ENCODE data around the gene TAOK1. TPM values are rescaled to one million over a fixed set of nuclear protein-coding genes. Genes with fewer than 3 reads are reported as not detected.

Gene TAOK1
- total RNA-seq, 1 donor from 2014 or later = 89.1 TPM

GRCh38 chr17:29569245-29569950 lies 179.2 kb downstream of the TAOK1 start:
- Mint-ChIP-seq H3K36me3 (ENCODE audit: insufficient read depth) (peaks cover 5% of the 10 kb centered on the region), H3K9me3 (ENCODE audit: low read depth) (no peaks in the 10 kb centered on the region), H3K27me3 (peaks cover 24% of the 10 kb centered on the region), H3K4me3 (ENCODE audit: low read depth) (peak overlapping the region; percentile 82), H3K27ac (peak overlapping the region; percentile 86), H3K4me1 (ENCODE audit: low read depth) (peaks cover 13% of the 10 kb centered on the region)
- TF ChIP-seq, protein P1, sequence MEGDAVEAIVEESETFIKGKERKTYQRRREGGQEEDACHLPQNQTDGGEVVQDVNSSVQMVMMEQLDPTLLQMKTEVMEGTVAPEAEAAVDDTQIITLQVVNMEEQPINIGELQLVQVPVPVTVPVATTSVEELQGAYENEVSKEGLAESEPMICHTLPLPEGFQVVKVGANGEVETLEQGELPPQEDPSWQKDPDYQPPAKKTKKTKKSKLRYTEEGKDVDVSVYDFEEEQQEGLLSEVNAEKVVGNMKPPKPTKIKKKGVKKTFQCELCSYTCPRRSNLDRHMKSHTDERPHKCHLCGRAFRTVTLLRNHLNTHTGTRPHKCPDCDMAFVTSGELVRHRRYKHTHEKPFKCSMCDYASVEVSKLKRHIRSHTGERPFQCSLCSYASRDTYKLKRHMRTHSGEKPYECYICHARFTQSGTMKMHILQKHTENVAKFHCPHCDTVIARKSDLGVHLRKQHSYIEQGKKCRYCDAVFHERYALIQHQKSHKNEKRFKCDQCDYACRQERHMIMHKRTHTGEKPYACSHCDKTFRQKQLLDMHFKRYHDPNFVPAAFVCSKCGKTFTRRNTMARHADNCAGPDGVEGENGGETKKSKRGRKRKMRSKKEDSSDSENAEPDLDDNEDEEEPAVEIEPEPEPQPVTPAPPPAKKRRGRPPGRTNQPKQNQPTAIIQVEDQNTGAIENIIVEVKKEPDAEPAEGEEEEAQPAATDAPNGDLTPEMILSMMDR (IDR thresholded peaks at IDR 0.05; ENCODE audit: unreplicated experiment) = no peak
- DNase-seq (ENCODE audit: low spot score, unreplicated experiment) = no peak

GRCh38 chr17:29570521-29570920 lies 180.4 kb downstream of the TAOK1 start:
- H3K36me3 Mint-ChIP-seq (ENCODE audit: insufficient read depth) = peaks cover 7% of the 10 kb centered on the region
- no peak for DNase-seq (ENCODE audit: low spot score, unreplicated experiment)
- H3K4me3 Mint-ChIP-seq (ENCODE audit: low read depth) = peak overlapping the region; percentile 48
- TF ChIP-seq, protein P1 (IDR thresholded peaks at IDR 0.05; ENCODE audit: unreplicated experiment) = no peak
- no peak overlapping the region for H3K27ac Mint-ChIP-seq
- no peaks in the 10 kb centered on the region for H3K9me3 Mint-ChIP-seq (ENCODE audit: low read depth)
- peaks cover 19% of the 10 kb centered on the region for H3K27me3 Mint-ChIP-seq
- peaks cover 21% of the 10 kb centered on the region for H3K4me1 Mint-ChIP-seq (ENCODE audit: low read depth)

DNA sequence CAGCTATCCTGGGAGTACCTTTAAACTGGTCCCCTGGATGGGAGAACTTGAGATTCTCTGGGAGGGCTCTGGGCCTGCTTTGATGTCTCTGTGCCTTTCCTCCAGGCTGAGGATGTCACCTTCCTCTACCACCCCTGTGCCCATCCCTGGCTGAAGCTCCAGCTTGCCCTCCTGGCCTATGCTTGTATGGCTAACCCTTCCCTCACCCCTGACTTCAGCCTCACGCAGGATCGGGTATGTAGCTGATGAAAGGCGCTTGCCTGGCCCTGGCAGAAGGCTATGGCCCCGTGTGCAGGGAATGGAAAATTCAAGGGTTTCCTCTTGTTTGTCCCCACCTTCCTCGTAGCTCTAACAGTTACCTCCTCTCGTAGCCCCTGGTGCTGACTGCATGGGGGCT lies 181.3 kb downstream of the TAOK1 start:
- TF ChIP-seq, protein P1 (IDR thresholded peaks at IDR 0.05; ENCODE audit: unreplicated experiment) = no peak
- Mint-ChIP-seq H3K36me3 (ENCODE audit: insufficient read depth) (peaks cover 7% of the 10 kb centered on the region), H3K9me3 (ENCODE audit: low read depth) (no peaks in the 10 kb centered on the region), H3K4me3 (ENCODE audit: low read depth) (no peak overlapping the region), H3K4me1 (ENCODE audit: low read depth) (peaks cover 17% of the 10 kb centered on the region), H3K27ac (no peak overlapping the region), H3K27me3 (peaks cover 11% of the 10 kb centered on the region)
- DNase-seq (ENCODE audit: low spot score, unreplicated experiment) = no peak

GRCh38 chr17:29571883-29572681 lies 181.9 kb downstream of the TAOK1 start:
- H3K4me1 Mint-ChIP-seq (ENCODE audit: low read depth) = peaks cover 17% of the 10 kb centered on the region
- peaks cover 7% of the 10 kb centered on the region for H3K36me3 Mint-ChIP-seq (ENCODE audit: insufficient read depth)
- no peaks in the 10 kb centered on the region for H3K9me3 Mint-ChIP-seq (ENCODE audit: low read depth)
- peaks cover 11% of the 10 kb centered on the region for H3K27me3 Mint-ChIP-seq
- DNase-seq (ENCODE audit: low spot score, unreplicated experiment) = no peak
- H3K27ac Mint-ChIP-seq = no peak overlapping the region
- TF ChIP-seq, protein P1 (IDR thresholded peaks at IDR 0.05; ENCODE audit: unreplicated experiment) = no peak
- H3K4me3 Mint-ChIP-seq (ENCODE audit: low read depth) = no peak overlapping the region

GRCh38 chr17:29572691-29573557 lies 182.8 kb downstream of the TAOK1 start:
- no peak overlapping the region for H3K4me3 Mint-ChIP-seq (ENCODE audit: low read depth)
- peaks cover 9% of the 10 kb centered on the region for H3K36me3 Mint-ChIP-seq (ENCODE audit: insufficient read depth)
- TF ChIP-seq, protein P1 (IDR thresholded peaks at IDR 0.05; ENCODE audit: unreplicated experiment) = peak; percentile 82
- H3K9me3 Mint-ChIP-seq (ENCODE audit: low read depth) = no peaks in the 10 kb centered on the region
- DNase-seq (ENCODE audit: low spot score, unreplicated experiment) = peak; percentile 59
- no peak overlapping the region for H3K27ac Mint-ChIP-seq
- peaks cover 17% of the 10 kb centered on the region for H3K4me1 Mint-ChIP-seq (ENCODE audit: low read depth)
- H3K27me3 Mint-ChIP-seq = peaks cover 11% of the 10 kb centered on the region

Data from progenitor cell of endocrine pancreas (in vitro differentiated cells).